Activated CD4-positive, alpha-beta T cell treated with anti-CD3 and anti-CD28 coated beads, Interleukin-2, amount 10 ng/mL, durations not matched to agents 7 days and 5 days (primary cell): Measurements from ENCODE around the gene E2F4. TPM values are rescaled to one million over a fixed set of nuclear protein-coding genes. Genes with fewer than 3 reads are reported as not detected.

Source experiments
- CTCF ChIA-PET: fragments of 350-600 bp; sonication (Branson Sonifier 250); formaldehyde crosslinking; loops from one replicate; lab custom pipeline; 2021; ENCODE audit warnings: antibody characterized with exemption; lab: Charles Lee
- POLR2A ChIA-PET: fragments of 350-600 bp; sonication (Branson Sonifier 250); formaldehyde crosslinking; loops from one replicate; lab custom pipeline; 2021; ENCODE audit warnings: antibody characterized with exemption; lab: Charles Lee
- DNase-seq: peaks from one replicate; pipeline ENCODE4 v3.0.0-alpha.2; 2020
- H3K27ac Mint-ChIP-seq: one replicate; pipeline ENCODE4 v1.8.0; 2021; ENCODE audit warnings: mild to moderate bottlenecking, moderate library complexity, mixed read lengths
- H3K27me3 Mint-ChIP-seq: one replicate; pipeline ENCODE4 v1.8.0; 2021; ENCODE audit warnings: mixed read lengths
- H3K36me3 Mint-ChIP-seq: one replicate; pipeline ENCODE4 v1.8.0; 2021; ENCODE audit warnings: low read depth, mixed read lengths
- H3K4me1 Mint-ChIP-seq: one replicate; pipeline ENCODE4 v1.8.0; 2021; ENCODE audit warnings: mixed read lengths
- H3K4me3 Mint-ChIP-seq: one replicate; pipeline ENCODE4 v1.8.0; 2021; ENCODE audit warnings: mild to moderate bottlenecking, moderate library complexity, mixed read lengths
- H3K9me3 Mint-ChIP-seq: one replicate; pipeline ENCODE4 v1.8.0; 2021; ENCODE audit warnings: mixed read lengths
- total RNA-seq, 2 experiments: library from RNA; stranded (reverse); gene quantifications; one replicate each; pipeline ENCODE4 v1.2.3, GENCODE V29; 2021

Gene E2F4
- total RNA-seq, 2 experiments from 2014 or later, result 114 to 120 TPM

GRCh38 chr16:67210069-67210937, 18.3 kb downstream of the E2F4 start:
- Mint-ChIP-seq H3K4me1 (no peaks in the 10 kb centered on the region), H3K27me3 (no peaks in the 10 kb centered on the region), H3K36me3 (no peaks in the 10 kb centered on the region), H3K27ac (no peak overlapping the region), H3K4me3 (no peak overlapping the region), H3K9me3 (no peaks in the 10 kb centered on the region)
- ChIA-PET CTCF (interaction anchor here (0.6 to 2.0 kb wide), 3 partner anchors 9 to 189 kb away, joined by 3 to 7 read pairs (median 3); partner anchors contain the start of gene TMEM208), POLR2A (no interaction called here)
- no peak for DNase-seq

DNA sequence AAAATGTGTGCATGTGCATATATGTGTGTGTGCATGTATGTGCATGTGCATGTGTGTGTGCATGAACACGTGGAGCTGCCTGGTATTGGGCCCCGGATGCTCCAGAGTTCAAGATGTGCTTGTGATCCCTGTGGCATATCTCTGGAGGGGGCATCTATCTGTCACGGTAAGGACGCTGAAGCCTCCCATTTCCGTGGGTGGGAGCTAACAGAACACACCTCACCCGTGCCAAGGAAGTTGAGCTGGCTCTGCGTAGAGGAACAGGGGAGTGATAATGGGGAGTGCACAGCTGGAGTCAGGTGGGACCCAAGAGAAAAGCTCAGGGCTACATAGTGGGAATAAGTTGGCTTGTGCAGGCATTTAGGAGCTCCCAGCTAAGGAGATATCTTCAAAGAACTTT, 19.7 kb downstream of the E2F4 start:
- Mint-ChIP-seq H3K4me3 (no peak overlapping the region), H3K27ac (no peak overlapping the region), H3K36me3 (no peaks in the 10 kb centered on the region), H3K4me1 (peaks cover 1% of the 10 kb centered on the region), H3K27me3 (no peaks in the 10 kb centered on the region), H3K9me3 (no peaks in the 10 kb centered on the region)
- ChIA-PET CTCF (interaction anchor here (1.5 to 2.0 kb wide), 2 partner anchors 13 to 15 kb away, joined by 4 to 7 read pairs; partner anchors contain the start of gene TMEM208), POLR2A (no interaction called here)
- no peak for DNase-seq

GRCh38 chr16:67212766-67213165, 20.8 kb downstream of the E2F4 start:
- Mint-ChIP-seq H3K4me3 (no peak overlapping the region), H3K36me3 (no peaks in the 10 kb centered on the region), H3K4me1 (peaks cover 10% of the 10 kb centered on the region), H3K27ac (no peak overlapping the region), H3K27me3 (no peaks in the 10 kb centered on the region), H3K9me3 (no peaks in the 10 kb centered on the region)
- POLR2A ChIA-PET, result no interaction called here
- CTCF ChIA-PET, result interaction anchor here (0.6 to 1.4 kb wide), 2 partner anchors 9 to 58 kb away, joined by 3 read pairs; no protein-coding TSS in a partner anchor
- no peak for DNase-seq

DNA sequence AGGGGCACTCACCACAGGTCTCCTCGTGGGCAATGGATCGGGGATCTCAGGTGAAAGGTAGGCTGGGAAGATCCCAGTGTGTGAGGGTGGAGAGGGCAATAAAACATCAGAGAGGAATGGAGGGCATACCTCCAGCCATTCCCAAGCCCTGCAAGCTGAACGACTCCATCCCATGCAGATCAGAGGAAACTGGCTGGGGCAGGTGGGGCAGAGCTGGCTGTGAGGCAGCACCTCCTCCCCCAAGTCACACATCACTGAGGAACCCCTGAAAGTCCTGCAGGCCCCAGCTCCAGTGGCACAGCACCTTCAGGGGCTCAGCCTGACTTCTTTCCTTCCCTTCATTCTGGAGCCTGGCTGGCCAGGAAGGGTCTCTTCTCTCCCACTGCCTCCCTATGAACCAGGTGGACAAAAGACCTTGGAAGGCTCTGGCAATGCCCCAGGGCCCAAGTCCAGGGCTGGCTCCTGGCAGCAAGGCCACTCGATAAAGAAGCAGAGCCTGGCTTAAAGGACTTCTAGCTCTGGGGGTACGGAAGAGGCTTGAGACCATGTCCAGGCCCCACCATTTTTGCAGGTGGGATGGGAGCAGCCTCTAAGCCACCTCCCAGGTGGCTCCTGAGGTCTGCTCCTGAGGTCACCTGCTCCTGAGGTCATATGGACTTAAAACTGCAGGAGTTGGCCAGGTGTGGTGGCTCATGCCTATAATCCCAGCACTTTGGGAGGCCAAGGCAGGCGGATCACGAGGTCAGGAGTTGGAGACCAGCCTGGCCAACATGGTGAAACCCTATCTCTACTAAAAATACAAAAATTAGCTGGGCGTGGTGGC, 21.5 kb downstream of the E2F4 start:
- Mint-ChIP-seq H3K4me3 (no peak overlapping the region), H3K36me3 (no peaks in the 10 kb centered on the region), H3K27me3 (no peaks in the 10 kb centered on the region), H3K4me1 (peaks cover 12% of the 10 kb centered on the region), H3K27ac (no peak overlapping the region), H3K9me3 (no peaks in the 10 kb centered on the region)
- ChIA-PET CTCF (interaction anchor here (0.6 to 2.6 kb wide), 6 partner anchors 9 to 347 kb away, joined by 3 to 7 read pairs (median 3); partner anchors contain the start of gene TMEM208), POLR2A (no interaction called here)
- DNase-seq, result no peak

DNA sequence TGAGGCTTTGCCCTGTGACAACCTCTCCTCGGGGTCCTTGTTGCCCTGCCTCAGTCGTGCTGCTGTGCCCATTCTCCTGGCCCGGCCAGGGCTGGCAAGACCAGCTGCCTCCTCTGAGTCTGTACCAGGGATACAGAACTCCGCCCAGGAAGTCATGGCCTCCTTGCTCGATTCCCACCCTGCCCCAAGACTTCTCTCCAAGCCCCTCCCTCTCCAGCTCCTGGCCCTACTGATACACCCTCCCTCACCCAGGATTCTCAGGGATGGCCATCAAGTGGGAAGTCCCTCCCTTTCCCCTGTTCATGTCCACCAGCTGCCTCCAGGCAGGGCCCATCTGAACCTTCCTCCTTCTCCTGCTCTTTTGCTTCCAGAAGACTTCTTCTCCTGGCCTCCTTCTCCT, 23.8 kb downstream of the E2F4 start:
- no peak overlapping the region for H3K27ac Mint-ChIP-seq
- H3K4me1 Mint-ChIP-seq, result peaks cover 12% of the 10 kb centered on the region
- POLR2A ChIA-PET, result no interaction called here
- CTCF ChIA-PET, result interaction anchor here (2.6 kb wide), 1 partner anchor 11 kb away, joined by 7 read pairs; the partner anchor contains the start of gene TMEM208
- no peak overlapping the region for H3K4me3 Mint-ChIP-seq
- no peaks in the 10 kb centered on the region for H3K27me3 Mint-ChIP-seq
- no peak for DNase-seq
- H3K9me3 Mint-ChIP-seq, result no peaks in the 10 kb centered on the region
- H3K36me3 Mint-ChIP-seq, result no peaks in the 10 kb centered on the region

- CTCF ChIA-PET, result interaction anchor here (1.2 to 1.9 kb wide), 3 partner anchors 8 to 23 kb away, joined by 4 to 10 read pairs (median 7); no protein-coding TSS in a partner anchor
- no peak overlapping the region for H3K4me3 Mint-ChIP-seq
These were observed 24.9 kb downstream of the E2F4 start for GRCh38 chr16:67216612-67217490.

GRCh38 chr16:67223992-67224391, 32.0 kb downstream of the E2F4 start:
- Mint-ChIP-seq H3K27me3 (no peaks in the 10 kb centered on the region), H3K4me3 (no peak overlapping the region), H3K36me3 (peaks cover 8% of the 10 kb centered on the region), H3K4me1 (peaks cover 51% of the 10 kb centered on the region), H3K9me3 (no peaks in the 10 kb centered on the region), H3K27ac (peak overlapping the region; percentile 66)
- ChIA-PET POLR2A (no interaction called here), CTCF (interaction anchor here (0.9 to 1.2 kb wide), 3 partner anchors 21 to 279 kb away, joined by 3 to 4 read pairs (median 3); no protein-coding TSS in a partner anchor)
- DNase-seq, result no peak

More at GRCh38 chr16:67216612-67217490, 24.9 kb downstream of the E2F4 start:
- DNase-seq, result no peak
- Mint-ChIP-seq H3K27ac (peak overlapping the region; percentile 43), H3K4me1 (peaks cover 12% of the 10 kb centered on the region), H3K9me3 (no peaks in the 10 kb centered on the region), H3K36me3 (no peaks in the 10 kb centered on the region), H3K27me3 (no peaks in the 10 kb centered on the region)
- POLR2A ChIA-PET, result no interaction called here

GRCh38 chr16:67226295-67226803, 34.4 kb downstream of the E2F4 start:
- CTCF ChIA-PET, result interaction anchor here (0.9 to 3.6 kb wide), 12 partner anchors 8 to 294 kb away, joined by 3 to 24 read pairs (median 6); partner anchors contain the start of genes FHOD1 and MATCAP1
- Mint-ChIP-seq H3K27me3 (no peaks in the 10 kb centered on the region), H3K4me3 (peak overlapping the region; percentile 98), H3K9me3 (no peaks in the 10 kb centered on the region), H3K36me3 (peaks cover 25% of the 10 kb centered on the region), H3K27ac (peak overlapping the region; percentile 94), H3K4me1 (peaks cover 51% of the 10 kb centered on the region)
- POLR2A ChIA-PET, result interaction anchor here (1.3 kb wide), 1 partner anchor 18 kb away, joined by 7 read pairs; no protein-coding TSS in a partner anchor
- DNase-seq, result no peak

GRCh38 chr16:67226804-67227566, 35.0 kb downstream of the E2F4 start, which contains the start of gene TMEM208:
Gene TMEM208 (plus strand): TSS chr16:67227130. CDS start chr16:67227219, 89 bp downstream.
- POLR2A ChIA-PET, result interaction anchor here (1.3 kb wide), 1 partner anchor 17 kb away, joined by 7 read pairs; no protein-coding TSS in a partner anchor
- H3K4me3 Mint-ChIP-seq, result peak within 1 kb of the TSS; percentile 98
- peak; percentile 99 for DNase-seq
- peaks cover 51% of the 10 kb centered on the region for H3K4me1 Mint-ChIP-seq
- CTCF ChIA-PET, result interaction anchor here (0.5 to 3.6 kb wide), 16 partner anchors 8 to 294 kb away, joined by 3 to 24 read pairs (median 4); partner anchors contain the start of genes FHOD1 and MATCAP1
- H3K27ac Mint-ChIP-seq, result peak within 1 kb of the TSS; percentile 94
- H3K27me3 Mint-ChIP-seq, result no peaks in the 10 kb centered on the region
- H3K36me3 Mint-ChIP-seq, result peaks cover 25% of the 10 kb centered on the region
- H3K9me3 Mint-ChIP-seq, result no peaks in the 10 kb centered on the region

- no peak for DNase-seq
- Mint-ChIP-seq H3K27ac (peak overlapping the region; percentile 94), H3K9me3 (no peaks in the 10 kb centered on the region), H3K36me3 (peaks cover 25% of the 10 kb centered on the region), H3K4me3 (peak overlapping the region; percentile 98), H3K4me1 (peaks cover 50% of the 10 kb centered on the region), H3K27me3 (no peaks in the 10 kb centered on the region)
- ChIA-PET POLR2A (interaction anchor here (0.8 to 1.3 kb wide), 2 partner anchors 17 to 75 kb away, joined by 3 to 7 read pairs; no protein-coding TSS in a partner anchor), CTCF (interaction anchor here (0.6 to 3.6 kb wide), 13 partner anchors 11 to 293 kb away, joined by 3 to 24 read pairs (median 6); partner anchors contain the start of gene FHOD1)
These were observed 35.6 kb downstream of the E2F4 start for GRCh38 chr16:67227567-67227921.
